CD8-positive, alpha-beta memory T cell (primary cell): ENCODE measurements around the gene CD83. TPM values are rescaled to one million over a fixed set of nuclear protein-coding genes. Genes with fewer than 3 reads are reported as not detected.
A peak's percentile ranks its signal among the peaks of the same experiment; 100 is the strongest.
"Not testable (repeated sequence)": the region's sequence is repeated elsewhere in the genome, so short reads cannot be mapped to it uniquely, and the experiment has no call there.

Source experiments
- CTCF ChIA-PET: fragments of 350-600 bp; sonication (Branson Sonifier 250); formaldehyde crosslinking; loops from one replicate; lab custom pipeline; 2021; ENCODE audit warnings: antibody characterized with exemption; lab: Charles Lee
- POLR2A ChIA-PET: fragments of 350-600 bp; sonication (Branson Sonifier 250); formaldehyde crosslinking; loops from one replicate; lab custom pipeline; 2021; ENCODE audit warnings: antibody characterized with exemption; lab: Charles Lee
- DNase-seq, 5 donors: peaks; one replicate each; pipeline versions ENCODE4 v3.0.0 to v3.0.0-alpha.2; 2020 to 2022; ENCODE audit warnings: mixed read lengths in 1 of 5
- H3K27ac ChIP-seq: one replicate; pipeline ENCODE4 v1.7.0; 2013; ENCODE audit warnings: low read depth, mild to moderate bottlenecking, low read length, moderate library complexity
- H3K27me3 ChIP-seq: 2 replicates; pipeline ENCODE4 v1.7.0; 2013; ENCODE audit warnings: low read length, mild to moderate bottlenecking; ENCODE audit not compliant: insufficient read depth, poor library complexity, severe bottlenecking
- H3K36me3 ChIP-seq: 2 replicates; pipeline ENCODE4 v1.7.0; 2013; ENCODE audit warnings: mild to moderate bottlenecking, low read length, moderate library complexity; ENCODE audit not compliant: insufficient read depth
- H3K4me1 ChIP-seq: 2 replicates; pipeline ENCODE4 v1.7.0; 2013; ENCODE audit warnings: mild to moderate bottlenecking, low read length, moderate library complexity; ENCODE audit not compliant: insufficient read depth
- H3K4me3 ChIP-seq: 2 replicates; pipeline ENCODE4 v1.7.0; 2013; ENCODE audit warnings: mild to moderate bottlenecking, low read length
- H3K9me3 ChIP-seq: 2 replicates; pipeline ENCODE4 v1.7.0; 2013; ENCODE audit warnings: mild to moderate bottlenecking, low read length
- H3K27ac Mint-ChIP-seq, 8 donors: one replicate each; pipeline ENCODE4 v1.8.0; 2020 to 2021; ENCODE audit warnings: mixed read lengths in 8 of 8, mild to moderate bottlenecking in 6 of 8, inconsistent platforms in 3 of 8, moderate library complexity in 3 of 8
- H3K27me3 Mint-ChIP-seq, 2 donors: one replicate each; pipeline ENCODE4 v1.8.0; 2020 to 2021; ENCODE audit warnings: mixed read lengths in 2 of 2, mild to moderate bottlenecking in 1 of 2, moderate library complexity in 1 of 2
- H3K36me3 Mint-ChIP-seq, 3 donors: one replicate each; pipeline ENCODE4 v1.8.0; 2020 to 2021; ENCODE audit warnings: mixed read lengths in 3 of 3, inconsistent platforms in 1 of 3, mild to moderate bottlenecking in 1 of 3
- H3K4me1 Mint-ChIP-seq, 3 donors: one replicate each; pipeline ENCODE4 v1.8.0; 2020 to 2021; ENCODE audit warnings: mixed read lengths in 3 of 3, inconsistent platforms in 1 of 3, mild to moderate bottlenecking in 1 of 3
- H3K4me3 Mint-ChIP-seq, 7 donors: one replicate each; pipeline ENCODE4 v1.8.0; 2020 to 2021; ENCODE audit warnings: mixed read lengths in 7 of 7, mild to moderate bottlenecking in 6 of 7, moderate library complexity in 4 of 7, inconsistent platforms in 2 of 7
- H3K9me3 Mint-ChIP-seq, 5 donors: one replicate each; pipeline ENCODE4 v1.8.0; 2020 to 2022; ENCODE audit warnings: mixed read lengths in 5 of 5, mild to moderate bottlenecking in 3 of 5, moderate library complexity in 2 of 5, inconsistent platforms in 1 of 5
- polyA plus RNA-seq: library from polyadenylated mRNA; unstranded; fragments of 300-500 nt; fragmentation: Illumina TruSeq; gene quantifications from one replicate; pipeline ENCODE4 v1.2.3, GENCODE V29; 2021
- total RNA-seq, 2 experiments: library from RNA; stranded (reverse); gene quantifications; one replicate each; pipeline ENCODE4 v1.2.3, GENCODE V29; 2021

Gene CD83, protein sequence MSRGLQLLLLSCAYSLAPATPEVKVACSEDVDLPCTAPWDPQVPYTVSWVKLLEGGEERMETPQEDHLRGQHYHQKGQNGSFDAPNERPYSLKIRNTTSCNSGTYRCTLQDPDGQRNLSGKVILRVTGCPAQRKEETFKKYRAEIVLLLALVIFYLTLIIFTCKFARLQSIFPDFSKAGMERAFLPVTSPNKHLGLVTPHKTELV
- 10 to 100 TPM; 53.3 to 56.2 TPM for total RNA-seq
- 3.2 TPM for polyA plus RNA-seq

DNA sequence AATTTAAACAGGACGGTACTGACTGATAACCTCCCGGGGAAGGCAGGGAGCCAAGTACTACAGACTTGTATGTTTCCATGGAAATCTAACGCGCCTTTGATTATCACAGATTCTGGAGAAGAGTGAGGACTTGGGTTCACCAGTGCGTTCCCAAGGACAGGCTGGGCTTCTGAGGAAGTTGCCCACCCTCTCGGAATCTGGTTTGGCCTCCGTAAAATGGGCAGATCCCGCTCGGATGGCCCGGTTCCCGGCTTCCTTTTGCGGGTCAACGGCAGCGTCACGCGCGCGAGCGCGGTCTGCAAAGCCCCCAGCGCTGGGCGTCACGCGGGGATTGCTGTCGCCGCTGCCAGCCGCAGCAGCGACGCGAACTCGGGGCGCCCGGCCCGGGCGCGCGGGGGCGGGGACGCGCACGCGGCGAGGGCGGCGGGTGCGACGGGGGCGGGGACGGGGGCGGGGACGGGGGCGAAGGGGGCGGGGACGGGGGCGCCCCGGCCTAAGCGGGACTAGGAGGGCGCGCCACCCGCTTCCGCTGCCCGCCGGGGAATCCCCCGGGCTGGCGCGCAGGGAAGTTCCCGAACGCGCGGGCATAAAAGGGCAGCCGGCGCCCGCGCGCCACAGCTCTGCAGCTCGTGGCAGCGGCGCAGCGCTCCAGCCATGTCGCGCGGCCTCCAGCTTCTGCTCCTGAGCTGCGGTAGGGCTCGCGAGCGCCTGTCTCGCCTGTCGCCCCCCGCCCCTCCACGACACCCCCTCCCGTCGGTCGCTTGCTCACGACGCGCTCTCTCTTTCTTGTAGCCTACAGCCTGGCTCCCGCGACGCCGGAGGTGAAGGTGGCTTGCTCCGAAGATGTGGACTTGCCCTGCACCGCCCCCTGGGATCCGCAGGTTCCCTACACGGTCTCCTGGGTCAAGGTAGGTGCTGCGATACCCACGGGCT lies at the start of gene CD83:
TSS of gene CD83 (plus strand) at position 615 of the 933 bp plus-strand sequence. CDS start at position 655, 40 bp downstream.
- Mint-ChIP-seq H3K4me1 (peaks cover 34 to 51% (median 50%) of the 10 kb centered on the region in 3 donors), H3K36me3 (peaks cover 0 to 19% (median 10%) of the 10 kb centered on the region in 3 donors), H3K27ac (peak within 1 kb of the TSS; percentile 85 to 97 (median 96)), H3K9me3 (no peaks in the 10 kb centered on the region), H3K27me3 (peaks cover 0 to 4% of the 10 kb centered on the region in 2 donors), H3K4me3 (peak within 1 kb of the TSS; percentile 91 to 97 (median 93))
- H3K27me3 ChIP-seq = no peaks in the 10 kb centered on the region
- peak within 1 kb of the TSS; percentile 76 for H3K27ac ChIP-seq
- no peaks in the 10 kb centered on the region for H3K9me3 ChIP-seq
- no peaks in the 10 kb centered on the region for H3K36me3 ChIP-seq
- ChIA-PET POLR2A (interaction anchor here (0.9 to 1.4 kb wide), 2 partner anchors 10 to 42 kb away, joined by 4 read pairs; no protein-coding TSS in a partner anchor), CTCF (interaction anchor here (1.1 to 1.3 kb wide), 2 partner anchors 50 to 209 kb away, joined by 3 to 5 read pairs; no protein-coding TSS in a partner anchor)
- peak within 1 kb of the TSS; percentile 88 for H3K4me3 ChIP-seq
- peak; percentile 82 to 90 (median 86) for DNase-seq
- peaks cover 14% of the 10 kb centered on the region for H3K4me1 ChIP-seq

- H3K27me3 Mint-ChIP-seq = peaks cover 4 to 18% of the 10 kb centered on the region in 2 donors
- no peak overlapping the region for H3K27ac Mint-ChIP-seq
- no peaks in the 10 kb centered on the region for H3K36me3 ChIP-seq
- no peaks in the 10 kb centered on the region for H3K4me1 ChIP-seq
- H3K27me3 ChIP-seq = no peaks in the 10 kb centered on the region
- DNase-seq = no peak
- H3K9me3 ChIP-seq = no peaks in the 10 kb centered on the region
- no peaks in the 10 kb centered on the region for H3K9me3 Mint-ChIP-seq
- H3K27ac ChIP-seq = no peak overlapping the region
- no peak overlapping the region for H3K4me3 Mint-ChIP-seq
- no peak overlapping the region for H3K4me3 ChIP-seq
- no peaks in the 10 kb centered on the region for H3K36me3 Mint-ChIP-seq
- POLR2A ChIA-PET = no interaction called here
- CTCF ChIA-PET = interaction anchor here (1.3 to 2.2 kb wide), 4 partner anchors 20 to 274 kb away, joined by 3 to 11 read pairs (median 6); no protein-coding TSS in a partner anchor
- peaks cover 0 to 2% (median 0%) of the 10 kb centered on the region in 3 donors for H3K4me1 Mint-ChIP-seq
Measured at GRCh38 chr6:14068133-14068532, 49.4 kb upstream of the CD83 start.

DNA sequence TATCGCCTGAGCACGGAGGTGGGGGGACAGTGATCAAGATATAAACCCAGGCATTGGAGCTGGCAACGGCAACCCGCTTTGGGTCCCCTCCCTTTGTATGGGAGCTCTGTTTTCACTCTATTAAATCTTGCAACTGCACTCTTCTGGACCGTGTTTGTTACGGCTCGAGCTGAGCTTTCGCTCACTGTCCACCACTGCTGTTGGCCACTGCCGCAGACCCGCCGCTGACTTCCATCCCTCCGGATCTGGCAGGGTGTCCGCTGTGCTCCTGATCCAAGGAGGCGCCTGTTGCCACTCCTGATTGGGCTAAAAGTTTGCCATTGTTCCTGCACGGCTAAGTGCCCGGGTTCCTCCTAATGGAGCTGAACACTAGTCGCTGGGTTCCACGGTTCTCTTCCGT lies 48.9 kb upstream of the CD83 start:
- no peaks in the 10 kb centered on the region for H3K4me1 ChIP-seq
- H3K4me3 Mint-ChIP-seq = no peak overlapping the region
- no peak overlapping the region for H3K27ac ChIP-seq
- no peak for DNase-seq
- H3K27me3 Mint-ChIP-seq = peaks cover under 1 to 16% of the 10 kb centered on the region in 2 donors
- H3K27me3 ChIP-seq = no peaks in the 10 kb centered on the region
- CTCF ChIA-PET = interaction anchor here (1.3 to 2.2 kb wide), 4 partner anchors 20 to 274 kb away, joined by 3 to 11 read pairs (median 6); no protein-coding TSS in a partner anchor
- peaks cover 0 to 3% (median 3%) of the 10 kb centered on the region in 3 donors for H3K4me1 Mint-ChIP-seq
- H3K4me3 ChIP-seq = no peak overlapping the region
- H3K36me3 Mint-ChIP-seq = no peaks in the 10 kb centered on the region
- no peaks in the 10 kb centered on the region for H3K9me3 Mint-ChIP-seq
- POLR2A ChIA-PET = no interaction called here
- H3K27ac Mint-ChIP-seq = peak overlapping the region in 1 of 8 donors; percentile 15
- no peaks in the 10 kb centered on the region for H3K9me3 ChIP-seq
- H3K36me3 ChIP-seq = no peaks in the 10 kb centered on the region

DNA sequence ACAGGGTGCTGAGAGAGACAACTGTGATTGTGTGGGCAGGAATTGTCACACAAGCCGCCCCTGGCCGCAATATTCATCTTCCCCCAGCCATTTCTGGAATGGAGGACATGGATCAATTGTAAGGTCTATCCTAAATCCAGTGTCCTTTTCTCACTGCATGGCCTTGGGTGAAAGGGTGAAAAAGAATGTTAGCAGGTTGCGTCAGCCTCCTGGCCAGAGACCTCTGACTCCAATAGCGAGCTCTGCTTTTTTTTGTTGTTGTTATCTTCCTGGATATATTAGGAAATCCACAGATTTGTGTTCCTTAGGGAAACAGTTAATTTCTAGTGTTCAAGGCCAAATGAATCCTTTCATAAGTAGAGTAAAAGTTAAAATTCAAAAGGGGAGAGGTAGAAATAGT lies 47.1 kb upstream of the CD83 start:
- Histone ChIP-seq H3K27me3 (no peaks in the 10 kb centered on the region), H3K4me3 (no peak overlapping the region), H3K9me3 (no peaks in the 10 kb centered on the region), H3K27ac (no peak overlapping the region), H3K4me1 (peaks cover 10% of the 10 kb centered on the region), H3K36me3 (no peaks in the 10 kb centered on the region)
- peak overlapping the region in 1 of 8 donors; percentile 54 for H3K27ac Mint-ChIP-seq
- ChIA-PET CTCF (interaction anchor here (1.7 kb wide), 1 partner anchor 161 kb away, joined by 4 read pairs; no protein-coding TSS in a partner anchor), POLR2A (no interaction called here)
- no peaks in the 10 kb centered on the region for H3K36me3 Mint-ChIP-seq
- no peak overlapping the region for H3K4me3 Mint-ChIP-seq
- H3K9me3 Mint-ChIP-seq = no peaks in the 10 kb centered on the region
- no peak for DNase-seq
- peaks cover 0 to 6% of the 10 kb centered on the region in 2 donors for H3K27me3 Mint-ChIP-seq
- H3K4me1 Mint-ChIP-seq = peaks cover 16 to 21% (median 16%) of the 10 kb centered on the region in 3 donors

DNA sequence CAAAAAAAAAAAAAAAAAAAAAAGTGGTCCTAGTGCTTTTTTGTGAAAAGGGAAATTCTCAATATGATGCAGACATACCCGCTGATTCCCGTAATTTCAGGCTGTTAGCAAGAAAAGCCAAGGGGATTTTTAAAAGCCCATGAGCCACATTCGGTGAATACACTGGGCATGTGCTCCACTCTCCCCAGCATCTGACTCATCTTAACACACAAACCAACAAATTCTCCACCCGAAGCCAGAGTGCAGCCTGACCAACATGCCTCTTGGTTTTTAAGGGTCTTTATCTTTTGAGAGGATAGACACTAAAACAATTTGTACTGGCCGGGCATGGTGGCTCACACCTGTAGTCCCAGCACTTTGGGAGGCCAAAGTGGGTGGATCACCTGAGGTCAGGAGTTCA lies 45.5 kb upstream of the CD83 start:
- Mint-ChIP-seq H3K4me3 (no peak overlapping the region), H3K27ac (peak overlapping the region in 2 of 8 donors; percentile 11 to 73)

GRCh38 chr6:14073561-14074354 lies 43.8 kb upstream of the CD83 start:
- not testable (repeated sequence) for H3K4me3 ChIP-seq

More for the DNA sequence above, 45.5 kb upstream of the CD83 start:
- no peaks in the 10 kb centered on the region for H3K36me3 ChIP-seq
- ChIA-PET POLR2A (no interaction called here), CTCF (interaction anchor here (1.7 kb wide), 1 partner anchor 163 kb away, joined by 4 read pairs; no protein-coding TSS in a partner anchor)
- Mint-ChIP-seq H3K9me3 (no peaks in the 10 kb centered on the region), H3K27me3 (peaks cover 0 to 1% of the 10 kb centered on the region in 2 donors), H3K4me1 (peaks cover 15 to 29% (median 22%) of the 10 kb centered on the region in 3 donors), H3K36me3 (no peaks in the 10 kb centered on the region)
- H3K4me3 ChIP-seq = no peak overlapping the region
- H3K4me1 ChIP-seq = peaks cover 10% of the 10 kb centered on the region
- H3K9me3 ChIP-seq = no peaks in the 10 kb centered on the region
- H3K27ac ChIP-seq = no peak overlapping the region
- H3K27me3 ChIP-seq = no peaks in the 10 kb centered on the region
- DNase-seq = no peak

More at GRCh38 chr6:14073561-14074354, 43.8 kb upstream of the CD83 start:
- ChIA-PET CTCF (interaction anchor here (0.9 to 1.1 kb wide), 2 partner anchors 259 to 279 kb away, joined by 3 read pairs; partner anchors contain the start of gene MCUR1), POLR2A (interaction anchor here (0.6 kb wide), 1 partner anchor 1371 kb away, joined by 3 read pairs; no protein-coding TSS in a partner anchor)
- H3K27me3 ChIP-seq, H3K9me3 Mint-ChIP-seq, H3K27me3 Mint-ChIP-seq, DNase-seq, H3K36me3 ChIP-seq, H3K36me3 Mint-ChIP-seq, H3K9me3 ChIP-seq, H3K4me1 ChIP-seq, H3K27ac ChIP-seq: not testable (repeated sequence)
- H3K27ac Mint-ChIP-seq = peak overlapping the region; percentile 42 to 99 (median 89)
- peak overlapping the region; percentile 7 to 87 (median 24) for H3K4me3 Mint-ChIP-seq
- peaks cover 16 to 32% (median 29%) of the 10 kb centered on the region in 3 donors for H3K4me1 Mint-ChIP-seq
